Right lobe of liver (tissue), 6 donors: ENCODE measurements around the gene CCDC174. TPM values are rescaled to one million over a fixed set of nuclear protein-coding genes. Genes with fewer than 3 reads are reported as not detected.

Experiments
- ATAC-seq, 4 donors: fragments of 200-7000 bp; cut with Tn5 transposase; one replicate each; pipeline ENCODE4 v1.9.1; 2020; ENCODE audit warnings: mild to moderate bottlenecking in 4 of 4, moderate library complexity in 4 of 4
- DNase-seq, 3 donors: peaks; one replicate each; pipeline ENCODE4 v3.0.0-alpha.2; 2020
- H3K27ac ChIP-seq, 3 donors: fragments of 200-600 bp; one replicate each; pipeline ENCODE4 v1.8.0; 2022
- H3K27me3 ChIP-seq, 2 donors: fragments of 200-600 bp; one replicate each; pipeline ENCODE4 v1.8.0; 2022
- H3K36me3 ChIP-seq, 4 donors: fragments of 200-600 bp; sonication (generic) in 1 of 4; one replicate each; pipeline versions ENCODE4 v1.5.1 to v1.8.0; 2017 to 2022; ENCODE audit warnings: control low read depth in 1 of 4
- H3K4me1 ChIP-seq, 4 donors: fragments of 200-600 bp; sonication (generic) in 1 of 4; one replicate each; pipeline versions ENCODE4 v1.5.1 to v1.8.0; 2017 to 2022; ENCODE audit warnings: control low read depth in 1 of 4
- H3K4me3 ChIP-seq, 3 donors: fragments of 200-600 bp; one replicate each; pipeline ENCODE4 v1.8.0; 2022
- H3K9me3 ChIP-seq, 4 donors: fragments of 200-600 bp; sonication (generic) in 1 of 4; one replicate each; pipeline versions ENCODE4 v1.5.1 to v1.8.0; 2017 to 2022; ENCODE audit warnings: control low read depth in 1 of 4
- POLR2A ChIP-seq: fragments of 450-650 bp; IDR thresholded peaks from one replicate; pipeline ENCODE4 v1.6.1; 2017; ENCODE audit warnings: antibody characterized with exemption, mild to moderate bottlenecking
- WGBS: methylation state at CpG from one replicate; pipeline ENCODE4 v1.1.6; 2018; ENCODE audit warnings: low coverage, low lambda C conversion rate; ENCODE audit not compliant: insufficient coverage; ENCODE audit errors: missing lambda C conversion rate; 5-methylcytosine and 5-hydroxymethylcytosine counted together
- intact Hi-C, 2 donors: fragments of 100-400 bp; cut with DNase I; formaldehyde crosslinking; loops; one replicate each; pipeline versions ENCODE4 v1.11.2 to v1.14.1; 2022
- total RNA-seq, 6 experiments: library from RNA; depleted of rRNA in 2 of 6; stranded (reverse); fragments of >200 nt in 2 of 6; fragmentation: NEBNext Ultra II Directional in 3 of 6; extraction: Animal tissue kit (Norgen Biotek cat#: 25700) in 3 of 6; gene quantifications; one replicate each; pipeline versions ENCODE4 v1.1.0 to v1.2.4, GENCODE V29; 2016 to 2023
- TF ChIP-seq, protein P1 (sequence below), 4 donors: fragments of 200-600 bp in 3 of 4; fragments of 450-650 bp in 1 of 4; IDR thresholded peaks; one replicate each; pipeline versions ENCODE4 v1.5.1 to v1.8.0; 2016 to 2022; ENCODE audit warnings: antibody characterized with exemption in 4 of 4, mild to moderate bottlenecking in 2 of 4
- donor health status: DM: no; HTN: yes; CAD: no.
- donor health status: DM: no; HTN: no; CAD: no.
- donor health status: DM: no; HTN: no; CAD: no.
- donor health status: DM: no; HTN: yes; CAD: no.
- donor health status: DM: no; HTN: yes; CAD: no.

The CCDC174 gene
- total RNA-seq, 6 experiments from 2014 or later = 7.5 to 11.7 (median 10.6) TPM

GRCh38 chr3:14617508-14618023 lies 34.0 kb upstream of the CCDC174 start:
- DNase-seq (no peak), ATAC-seq (no peak)
- no peaks in the 10 kb centered on the region for H3K9me3 ChIP-seq
- TF ChIP-seq, protein P1, sequence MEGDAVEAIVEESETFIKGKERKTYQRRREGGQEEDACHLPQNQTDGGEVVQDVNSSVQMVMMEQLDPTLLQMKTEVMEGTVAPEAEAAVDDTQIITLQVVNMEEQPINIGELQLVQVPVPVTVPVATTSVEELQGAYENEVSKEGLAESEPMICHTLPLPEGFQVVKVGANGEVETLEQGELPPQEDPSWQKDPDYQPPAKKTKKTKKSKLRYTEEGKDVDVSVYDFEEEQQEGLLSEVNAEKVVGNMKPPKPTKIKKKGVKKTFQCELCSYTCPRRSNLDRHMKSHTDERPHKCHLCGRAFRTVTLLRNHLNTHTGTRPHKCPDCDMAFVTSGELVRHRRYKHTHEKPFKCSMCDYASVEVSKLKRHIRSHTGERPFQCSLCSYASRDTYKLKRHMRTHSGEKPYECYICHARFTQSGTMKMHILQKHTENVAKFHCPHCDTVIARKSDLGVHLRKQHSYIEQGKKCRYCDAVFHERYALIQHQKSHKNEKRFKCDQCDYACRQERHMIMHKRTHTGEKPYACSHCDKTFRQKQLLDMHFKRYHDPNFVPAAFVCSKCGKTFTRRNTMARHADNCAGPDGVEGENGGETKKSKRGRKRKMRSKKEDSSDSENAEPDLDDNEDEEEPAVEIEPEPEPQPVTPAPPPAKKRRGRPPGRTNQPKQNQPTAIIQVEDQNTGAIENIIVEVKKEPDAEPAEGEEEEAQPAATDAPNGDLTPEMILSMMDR (IDR thresholded peaks at IDR 0.05) = no peak
- no peak for TF ChIP-seq POLR2A
- 69% methylated on average over 5 of the region's 6 CpGs for WGBS
- no peaks in the 10 kb centered on the region for H3K4me1 ChIP-seq
- intact Hi-C loops = no loop called here
- H3K27me3 ChIP-seq = no peaks in the 10 kb centered on the region
- no peak overlapping the region for H3K27ac ChIP-seq
- no peak overlapping the region for H3K4me3 ChIP-seq
- H3K36me3 ChIP-seq = no peaks in the 10 kb centered on the region

DNA sequence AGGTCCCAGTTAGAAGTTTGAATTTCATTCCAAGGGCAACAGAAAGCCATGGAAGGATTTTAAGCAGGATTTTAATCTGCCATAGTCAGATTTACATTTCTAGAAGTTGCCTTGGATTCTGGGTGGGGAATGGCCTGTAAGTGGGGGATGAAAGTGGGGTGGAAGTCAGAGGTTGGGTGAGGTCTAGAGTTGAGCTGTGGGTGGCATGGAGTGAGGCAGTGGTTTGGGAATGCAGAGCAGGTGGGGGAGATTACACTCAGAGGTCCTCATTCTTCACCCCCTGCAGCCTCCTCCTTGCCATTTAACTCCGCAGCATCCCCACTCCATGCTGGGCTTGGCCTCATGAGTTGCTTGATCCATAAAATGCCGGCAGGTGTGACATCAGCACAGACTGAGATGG lies 32.0 kb upstream of the CCDC174 start:
- Histone ChIP-seq H3K36me3 (no peaks in the 10 kb centered on the region), H3K4me1 (peaks cover 0 to 6% (median 0%) of the 10 kb centered on the region in 4 donors), H3K4me3 (no peak overlapping the region), H3K9me3 (no peaks in the 10 kb centered on the region), H3K27me3 (no peaks in the 10 kb centered on the region), H3K27ac (no peak overlapping the region)
- TF ChIP-seq POLR2A = no peak
- TF ChIP-seq, protein P1 (IDR thresholded peaks at IDR 0.05) = no peak
- WGBS = 50% methylated on average over 1 of the region's 2 CpGs
- no peak for ATAC-seq
- intact Hi-C loops = no loop called here
- DNase-seq = no peak

DNA sequence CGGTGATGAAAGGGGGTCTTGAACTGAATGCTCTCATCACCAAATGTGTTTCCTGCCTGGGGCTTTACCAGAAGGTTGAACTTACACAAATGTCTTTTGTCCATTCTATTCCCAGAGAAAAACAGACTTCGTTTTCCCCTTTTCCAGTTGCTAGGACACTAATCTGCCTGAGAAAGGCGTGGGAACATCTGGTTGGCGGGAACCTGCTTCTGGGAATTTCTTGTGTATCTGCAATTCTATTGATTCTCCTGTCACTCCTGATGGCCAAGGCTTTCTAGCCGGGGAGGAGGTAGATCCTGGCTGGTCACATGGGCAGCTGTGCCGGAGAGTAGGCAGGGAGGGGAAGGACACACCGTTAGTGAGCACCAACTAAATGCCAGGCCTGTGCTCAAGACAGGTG lies 31.1 kb upstream of the CCDC174 start:
- no peaks in the 10 kb centered on the region for H3K36me3 ChIP-seq
- ATAC-seq = no peak
- no peak for DNase-seq
- intact Hi-C loops = no loop called here
- no peaks in the 10 kb centered on the region for H3K9me3 ChIP-seq
- no peak for TF ChIP-seq POLR2A
- TF ChIP-seq, protein P1 (IDR thresholded peaks at IDR 0.05) = no peak
- WGBS = 62% methylated on average over 6 of the region's 7 CpGs
- H3K4me1 ChIP-seq = peaks cover 0 to 6% (median 0%) of the 10 kb centered on the region in 4 donors
- no peaks in the 10 kb centered on the region for H3K27me3 ChIP-seq
- no peak overlapping the region for H3K27ac ChIP-seq
- no peak overlapping the region for H3K4me3 ChIP-seq

DNA sequence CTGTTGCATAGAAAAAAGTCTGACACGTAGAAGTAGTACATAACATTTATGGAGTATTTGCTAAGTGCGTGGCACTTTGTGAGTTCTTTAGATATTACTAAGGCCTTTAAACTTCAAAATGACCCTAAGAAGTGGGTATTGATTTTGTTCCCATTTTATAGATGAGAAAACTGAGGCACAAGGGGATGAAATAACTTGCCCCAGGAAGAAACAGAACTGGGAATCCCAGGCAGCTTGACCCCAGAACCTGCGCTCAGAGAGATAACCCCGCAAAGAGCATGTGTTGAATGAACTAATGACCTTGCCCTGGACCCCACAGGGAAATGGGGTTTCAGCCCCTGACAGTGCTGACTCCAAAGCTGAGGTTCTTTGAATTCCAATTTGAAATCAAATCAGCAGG lies 30.5 kb upstream of the CCDC174 start:
- TF ChIP-seq, protein P1 (IDR thresholded peaks at IDR 0.05) = no peak
- no peak for TF ChIP-seq POLR2A
- H3K36me3 ChIP-seq = no peaks in the 10 kb centered on the region
- no peaks in the 10 kb centered on the region for H3K27me3 ChIP-seq
- ATAC-seq = no peak
- H3K27ac ChIP-seq = no peak overlapping the region
- H3K9me3 ChIP-seq = no peaks in the 10 kb centered on the region
- WGBS = 97% methylated on average over 2 of the region's 4 CpGs
- no peak overlapping the region for H3K4me3 ChIP-seq
- no peak for DNase-seq
- peaks cover 0 to 6% (median 0%) of the 10 kb centered on the region in 4 donors for H3K4me1 ChIP-seq
- intact Hi-C loops = no loop called here

GRCh38 chr3:14622368-14622767 lies 29.2 kb upstream of the CCDC174 start:
- DNase-seq = peak in 1 of 3 donors; percentile 58
- ATAC-seq = peak in 2 of 4 donors; percentile 48 to 52
- intact Hi-C loops = no loop called here

More at GRCh38 chr3:14622368-14622767, 29.2 kb upstream of the CCDC174 start:
- no peak for TF ChIP-seq POLR2A
- TF ChIP-seq, protein P1 (IDR thresholded peaks at IDR 0.05) = no peak
- no peak overlapping the region for H3K4me3 ChIP-seq
- peaks cover 0 to 6% (median 0%) of the 10 kb centered on the region in 4 donors for H3K4me1 ChIP-seq
- H3K27ac ChIP-seq = no peak overlapping the region
- no peaks in the 10 kb centered on the region for H3K27me3 ChIP-seq
- H3K36me3 ChIP-seq = no peaks in the 10 kb centered on the region
- H3K9me3 ChIP-seq = no peaks in the 10 kb centered on the region
- 26% methylated on average over 6 of the region's 6 CpGs for WGBS
